ENCODE data around the gene RASGEF1C.

RASGEF1C gene

DNA sequence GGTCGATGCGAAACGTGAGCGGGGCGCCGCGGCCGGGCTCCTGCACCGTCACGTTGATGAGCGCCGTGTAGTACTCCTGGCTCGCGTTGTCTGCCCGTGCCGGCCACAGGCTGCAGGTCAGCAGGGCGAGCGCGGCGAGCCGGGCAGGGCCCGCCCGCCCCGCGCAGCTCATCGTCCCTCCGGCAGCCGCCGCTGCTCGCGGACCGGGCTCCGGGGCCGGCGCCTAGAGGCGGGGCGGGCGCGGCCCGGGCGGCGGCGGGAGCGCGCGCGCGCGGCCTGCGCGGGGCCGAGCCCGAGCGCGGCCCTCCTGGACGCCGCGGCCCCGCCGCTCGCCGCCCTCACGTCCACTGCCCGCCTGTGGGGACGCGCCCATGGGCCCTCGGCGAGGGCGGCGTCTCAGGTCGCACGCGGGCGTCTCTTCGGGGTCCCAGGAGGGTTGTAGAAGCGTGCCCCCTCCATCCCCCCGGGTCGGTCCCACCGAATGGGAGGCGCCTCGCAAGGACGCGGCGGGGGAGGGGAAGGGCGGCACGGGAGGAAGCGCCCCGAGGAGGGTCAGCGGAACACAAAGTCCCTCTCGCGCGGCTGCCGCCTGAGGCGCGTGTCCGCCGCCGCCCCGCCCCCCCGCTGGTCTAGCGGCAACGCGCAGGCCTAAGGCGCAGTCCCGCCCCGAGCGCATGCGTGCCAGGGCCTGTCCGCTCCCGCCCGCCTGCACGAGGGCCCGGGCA lies 137.3 kb downstream of the RASGEF1C start, which contains the start of gene RNF130:
RNF130 (minus strand) TSS at position 229 of the 725 bp plus-strand sequence; CDS start at position 172, 57 bp downstream.
- TF ChIP-seq REST (IDR thresholded peaks at IDR 0.05; ENCODE audit: insufficient replicate concordance, low read depth) (no peak), SPI1 (IDR thresholded peaks at IDR 0.05; ENCODE audit: borderline replicate concordance, low read depth) (peak; percentile 21; the same call in 1 of the 2 replicates), GABPA (IDR thresholded peaks at IDR 0.05; ENCODE audit: low read depth) (no peak), CTCF (IDR thresholded peaks at IDR 0.05; ENCODE audit: insufficient read depth, low read length) (no peak), POLR2AphosphoS5 (IDR thresholded peaks at IDR 0.05; ENCODE audit: low read depth) (peak; percentile 64; the same call in 1 of the 2 replicates)
- DNase-seq (ENCODE audit: low read depth in 1 of 2, low spot score in 1 of 2): peak; percentile 86
- Histone ChIP-seq H3K4me3 (replicated peaks; ENCODE audit: insufficient read depth, low read length) (peak within 1 kb of the TSS; percentile 71), H3K27me3 (ENCODE audit: insufficient read depth, poor library complexity, severe bottlenecking) (no peaks in the 10 kb centered on the region), H3K27ac (replicated peaks) (peak within 1 kb of the TSS; percentile 89)

DNA sequence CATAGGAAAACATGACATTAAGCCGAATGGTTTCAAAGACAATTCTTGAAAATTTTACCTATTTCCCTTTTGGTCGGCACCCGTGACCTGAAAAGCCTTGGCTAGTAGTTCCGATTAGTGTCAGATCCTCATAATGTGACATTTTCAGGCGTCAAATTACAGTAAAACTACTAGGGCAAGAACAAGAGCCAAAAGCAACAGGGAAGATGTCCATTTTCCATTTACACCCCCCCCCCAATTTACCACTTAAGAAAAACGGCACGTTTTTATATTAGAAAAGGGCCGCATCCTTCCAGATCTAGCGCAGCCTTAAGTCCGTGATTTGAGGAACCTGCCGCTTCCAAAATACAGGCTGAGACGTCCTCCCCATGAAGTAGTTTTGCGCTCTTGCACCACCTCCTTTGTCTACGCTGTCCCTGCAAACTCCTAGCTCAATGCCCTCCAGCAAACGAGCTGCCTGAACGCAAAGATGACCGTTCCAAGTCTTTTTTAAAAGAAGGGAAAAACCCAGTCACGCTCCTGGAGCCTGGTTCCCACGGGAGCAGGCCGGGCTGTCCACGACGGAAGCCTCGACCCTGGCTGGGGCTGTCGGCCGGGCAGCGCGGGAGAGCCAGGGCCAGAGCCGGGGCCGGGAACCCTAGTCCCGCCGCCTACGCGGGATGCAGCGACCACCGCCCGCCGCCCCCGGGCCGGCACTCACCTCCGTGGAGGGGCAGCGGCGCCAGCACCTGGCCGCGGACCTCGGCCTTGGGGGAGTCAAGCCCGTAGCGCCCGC lies 138.1 kb downstream of the RASGEF1C start:
- TF ChIP-seq SPI1 (IDR thresholded peaks at IDR 0.05; ENCODE audit: borderline replicate concordance, low read depth): peak; percentile 32; the same call in 1 of the 2 replicates
- no peak for TF ChIP-seq REST (IDR thresholded peaks at IDR 0.05; ENCODE audit: insufficient replicate concordance, low read depth)
- no peaks in the 10 kb centered on the region for H3K27me3 ChIP-seq (ENCODE audit: insufficient read depth, poor library complexity, severe bottlenecking)
- H3K4me3 ChIP-seq (replicated peaks; ENCODE audit: insufficient read depth, low read length): peak overlapping the region; percentile 71
- DNase-seq (ENCODE audit: low read depth in 1 of 2, low spot score in 1 of 2): peak in 1 of 2 experiments; percentile 81
- peak overlapping the region; percentile 89 for H3K27ac ChIP-seq (replicated peaks)

DNA sequence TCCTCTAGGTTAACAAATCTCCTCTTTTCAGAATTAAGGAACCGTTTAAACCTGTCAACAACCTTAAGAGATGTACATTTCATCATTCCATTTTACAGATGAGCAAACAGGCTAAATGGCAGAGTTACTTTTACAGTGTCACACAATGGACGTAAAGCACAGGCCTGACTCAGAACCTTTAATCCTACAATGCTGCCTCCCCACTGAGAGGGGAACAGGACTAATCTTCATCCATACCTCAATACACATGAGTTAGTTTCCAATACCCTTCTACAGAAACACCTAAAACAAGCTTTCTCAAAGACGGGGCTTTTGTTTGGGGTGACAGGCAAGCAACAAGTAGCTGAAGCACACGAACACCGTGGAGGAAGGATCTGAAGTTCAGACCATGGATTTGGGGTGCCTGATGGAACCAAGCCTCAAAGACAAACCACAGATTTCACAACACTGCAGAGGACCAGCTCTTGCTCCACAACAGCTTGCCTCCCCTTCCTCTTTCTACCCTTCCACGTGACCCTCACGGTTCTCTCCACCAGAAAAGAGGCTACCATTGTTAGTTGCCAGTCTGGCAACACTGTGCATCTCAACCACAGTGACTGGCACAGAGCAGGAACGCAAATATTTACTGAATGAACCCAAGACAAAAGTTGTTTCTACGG lies 139.3 kb downstream of the RASGEF1C start:
- peak; percentile 98 for DNase-seq (ENCODE audit: low read depth in 1 of 2, low spot score in 1 of 2)
- no peaks in the 10 kb centered on the region for H3K27me3 ChIP-seq (ENCODE audit: insufficient read depth, poor library complexity, severe bottlenecking)
- H3K4me3 ChIP-seq (replicated peaks; ENCODE audit: insufficient read depth, low read length): peak overlapping the region; percentile 71
- TF ChIP-seq POLR2AphosphoS5 (IDR thresholded peaks at IDR 0.05; ENCODE audit: low read depth): peak; percentile 97
- TF ChIP-seq SPI1 (IDR thresholded peaks at IDR 0.05; ENCODE audit: borderline replicate concordance, low read depth): peak; percentile 98
- peak; percentile 40 for TF ChIP-seq REST (IDR thresholded peaks at IDR 0.05; ENCODE audit: insufficient replicate concordance, low read depth)
- no peak for TF ChIP-seq CTCF (IDR thresholded peaks at IDR 0.05; ENCODE audit: insufficient read depth, low read length)
- TF ChIP-seq GABPA (IDR thresholded peaks at IDR 0.05; ENCODE audit: low read depth): no peak
- H3K27ac ChIP-seq (replicated peaks): peak overlapping the region; percentile 89

Data from HL-60 (cell line).